ENCODE data around the gene TRMT11. TPM values are rescaled to one million over a fixed set of nuclear protein-coding genes. Genes with fewer than 3 reads are reported as not detected.

Gene TRMT11
- polyA plus RNA-seq, 3 donors, result 2.1 to 3.3 (median 2.1) TPM

DNA sequence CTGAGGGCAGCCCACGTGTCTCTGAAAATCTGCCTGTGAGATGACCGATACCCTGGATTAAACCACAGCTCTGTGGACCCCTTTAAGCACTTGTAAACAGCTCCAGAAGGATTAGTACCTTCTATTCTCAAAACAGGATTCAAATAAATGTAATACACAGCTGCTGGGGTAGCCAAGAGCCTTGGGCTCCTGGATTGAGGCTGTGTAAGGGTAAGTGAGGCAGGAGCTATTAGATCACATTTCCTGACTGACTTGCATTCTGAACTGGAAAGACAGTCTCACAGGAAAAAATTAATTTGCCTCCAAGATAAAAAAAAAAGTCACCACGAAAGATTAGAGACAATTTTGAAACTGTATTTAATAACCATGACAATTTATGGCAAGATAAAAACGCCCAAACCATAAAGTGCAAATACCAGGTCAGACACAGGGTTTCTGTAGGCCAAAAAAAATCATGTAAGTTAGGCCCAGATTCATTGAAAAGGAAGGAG, 78.0 kb downstream of the TRMT11 start:
- no peaks in the 10 kb centered on the region for H3K79me2 ChIP-seq (ENCODE audit: insufficient read depth, low read length)
- Mint-ChIP-seq H3K9me3 (peaks cover 0 to 2% (median 0%) of the 10 kb centered on the region in 7 donors), H3K27ac (peak overlapping the region in 1 of 7 donors; percentile 17), H3K36me3 (no peaks in the 10 kb centered on the region), H3K4me1 (peaks cover 7% of the 10 kb centered on the region), H3K27me3 (ENCODE audit: low read depth in 3 of 3) (peaks cover 0 to 4% (median 0%) of the 10 kb centered on the region in 3 donors), H3K4me3 (no peak overlapping the region)
- 93% methylated on average over 2 of the region's 4 CpGs for whole genome bisulfite sequencing (ENCODE audit: insufficient coverage)
- TF ChIP-seq, protein P1, sequence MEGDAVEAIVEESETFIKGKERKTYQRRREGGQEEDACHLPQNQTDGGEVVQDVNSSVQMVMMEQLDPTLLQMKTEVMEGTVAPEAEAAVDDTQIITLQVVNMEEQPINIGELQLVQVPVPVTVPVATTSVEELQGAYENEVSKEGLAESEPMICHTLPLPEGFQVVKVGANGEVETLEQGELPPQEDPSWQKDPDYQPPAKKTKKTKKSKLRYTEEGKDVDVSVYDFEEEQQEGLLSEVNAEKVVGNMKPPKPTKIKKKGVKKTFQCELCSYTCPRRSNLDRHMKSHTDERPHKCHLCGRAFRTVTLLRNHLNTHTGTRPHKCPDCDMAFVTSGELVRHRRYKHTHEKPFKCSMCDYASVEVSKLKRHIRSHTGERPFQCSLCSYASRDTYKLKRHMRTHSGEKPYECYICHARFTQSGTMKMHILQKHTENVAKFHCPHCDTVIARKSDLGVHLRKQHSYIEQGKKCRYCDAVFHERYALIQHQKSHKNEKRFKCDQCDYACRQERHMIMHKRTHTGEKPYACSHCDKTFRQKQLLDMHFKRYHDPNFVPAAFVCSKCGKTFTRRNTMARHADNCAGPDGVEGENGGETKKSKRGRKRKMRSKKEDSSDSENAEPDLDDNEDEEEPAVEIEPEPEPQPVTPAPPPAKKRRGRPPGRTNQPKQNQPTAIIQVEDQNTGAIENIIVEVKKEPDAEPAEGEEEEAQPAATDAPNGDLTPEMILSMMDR (IDR thresholded peaks at IDR 0.05), result no peak
- intact Hi-C loops (cut with micrococcal nuclease), result no loop called here
- H3K4me2 ChIP-seq (replicated peaks; ENCODE audit: extremely low read depth, low read length, poor library complexity, severe bottlenecking), result no peak overlapping the region
- H4K20me1 ChIP-seq (ENCODE audit: insufficient read depth, low read length), result no peaks in the 10 kb centered on the region
- peaks cover 0 to 2% of the 10 kb centered on the region in 2 donors for H3K36me3 ChIP-seq (replicated peaks in 1 of 2; ENCODE audit: control insufficient read depth in 1 of 2, insufficient read depth in 2 of 2, low read length in 2 of 2)
- no peak overlapping the region for H2AFZ ChIP-seq (ENCODE audit: insufficient read depth, low read depth, low read length, poor library complexity, severe bottlenecking)
- H3K9me3 ChIP-seq (replicated peaks in 1 of 2; ENCODE audit: control insufficient read depth in 1 of 2, insufficient read depth in 1 of 2, low read length in 2 of 2), result no peaks in the 10 kb centered on the region
- H3K27ac ChIP-seq (ENCODE audit: low read depth in 1 of 2, low read length in 2 of 2), result no peak overlapping the region
- no peaks in the 10 kb centered on the region for H3K27me3 ChIP-seq (ENCODE audit: control insufficient read depth in 2 of 2, insufficient read depth in 2 of 2, low read length in 2 of 2)
- no peak for DNase-seq
- no peak overlapping the region for H3K4me3 ChIP-seq (replicated peaks in 1 of 3; ENCODE audit: low read depth in 2 of 3, low read length in 3 of 3)
- H3K4me1 ChIP-seq (ENCODE audit: control insufficient read depth in 1 of 2, insufficient read depth in 2 of 2, low read length in 2 of 2), result no peaks in the 10 kb centered on the region
- no peak overlapping the region for H3K9ac ChIP-seq (ENCODE audit: insufficient read depth, low read length, poor library complexity, severe bottlenecking)

DNA sequence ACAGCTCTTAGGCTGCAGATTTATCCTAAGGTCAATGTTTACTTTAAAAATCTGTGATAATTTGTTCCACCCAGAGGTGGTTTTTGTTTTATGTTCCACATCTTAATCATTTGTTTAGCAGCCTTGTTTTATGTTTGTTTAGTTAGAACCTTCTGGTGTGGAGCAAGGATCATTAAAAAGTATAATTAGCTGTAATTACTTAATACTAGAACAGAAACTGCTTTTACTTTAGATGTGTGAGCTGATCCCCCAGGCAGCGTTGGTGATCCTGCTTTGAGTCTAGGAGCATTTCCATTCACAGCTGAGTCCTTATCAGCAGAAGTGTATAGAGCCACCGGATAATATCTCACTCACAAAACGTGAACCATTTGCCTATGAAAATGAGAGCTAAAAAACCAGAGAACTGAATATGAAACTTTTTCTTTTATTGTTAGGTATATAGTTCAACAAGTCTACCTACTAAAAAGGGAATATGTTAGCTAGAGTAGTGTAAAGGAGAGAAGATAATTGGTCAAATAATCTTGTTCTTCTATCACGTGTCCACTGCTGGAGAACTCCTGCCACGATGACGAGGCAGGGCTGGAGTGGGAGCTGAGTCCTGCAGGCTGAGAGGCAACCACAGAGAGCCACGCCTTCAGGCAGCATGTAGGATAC, 78.5 kb downstream of the TRMT11 start:
- no peak overlapping the region for H3K4me3 Mint-ChIP-seq
- H3K36me3 Mint-ChIP-seq, result peaks cover 0 to 2% of the 10 kb centered on the region in 2 donors
- H3K27me3 ChIP-seq (ENCODE audit: control insufficient read depth in 2 of 2, insufficient read depth in 2 of 2, low read length in 2 of 2), result no peaks in the 10 kb centered on the region
- H3K36me3 ChIP-seq (replicated peaks in 1 of 2; ENCODE audit: control insufficient read depth in 1 of 2, insufficient read depth in 2 of 2, low read length in 2 of 2), result peaks cover 0 to under 1% of the 10 kb centered on the region in 2 donors
- no peaks in the 10 kb centered on the region for H3K4me1 ChIP-seq (ENCODE audit: control insufficient read depth in 1 of 2, insufficient read depth in 2 of 2, low read length in 2 of 2)
- TF ChIP-seq, protein P1 (IDR thresholded peaks at IDR 0.05), result no peak
- intact Hi-C loops (cut with micrococcal nuclease), result no loop called here
- H3K4me1 Mint-ChIP-seq, result peaks cover 7% of the 10 kb centered on the region
- no peak overlapping the region for H2AFZ ChIP-seq (ENCODE audit: insufficient read depth, low read depth, low read length, poor library complexity, severe bottlenecking)
- H3K9me3 ChIP-seq (replicated peaks in 1 of 2; ENCODE audit: control insufficient read depth in 1 of 2, insufficient read depth in 1 of 2, low read length in 2 of 2), result no peaks in the 10 kb centered on the region
- H3K9ac ChIP-seq (ENCODE audit: insufficient read depth, low read length, poor library complexity, severe bottlenecking), result no peak overlapping the region
- H3K9me3 Mint-ChIP-seq, result peaks cover 0 to 2% (median 0%) of the 10 kb centered on the region in 7 donors
- DNase-seq, result no peak
- no peak overlapping the region for H3K27ac ChIP-seq (ENCODE audit: low read depth in 1 of 2, low read length in 2 of 2)
- H3K79me2 ChIP-seq (ENCODE audit: insufficient read depth, low read length), result no peaks in the 10 kb centered on the region
- WGBS (ENCODE audit: insufficient coverage), result 92% methylated on average over 6 of the region's 7 CpGs
- H4K20me1 ChIP-seq (ENCODE audit: insufficient read depth, low read length), result no peaks in the 10 kb centered on the region
- H3K4me2 ChIP-seq (replicated peaks; ENCODE audit: extremely low read depth, low read length, poor library complexity, severe bottlenecking), result no peak overlapping the region
- peaks cover 0 to 4% (median 0%) of the 10 kb centered on the region in 3 donors for H3K27me3 Mint-ChIP-seq (ENCODE audit: low read depth in 3 of 3)
- no peak overlapping the region for H3K4me3 ChIP-seq (replicated peaks in 1 of 3; ENCODE audit: low read depth in 2 of 3, low read length in 3 of 3)
- H3K27ac Mint-ChIP-seq, result no peak overlapping the region
